Hepatocyte (in vitro differentiated cells): ENCODE results near the gene ACTA2. TPM values are rescaled to one million over a fixed set of nuclear protein-coding genes. Genes with fewer than 3 reads are reported as not detected.

ENCODE experiments used
- DNase-seq: peaks from one replicate; pipeline ENCODE4 v3.0.0-alpha.2; 2016; ENCODE audit warnings: low spot score
- H2AFZ ChIP-seq: fragments of 200-600 bp; sonication (generic); 2 replicates; pipeline ENCODE4 v1.6.0; 2016; ENCODE audit warnings: antibody characterized with exemption, mild to moderate bottlenecking
- H3K27ac ChIP-seq: fragments of 200-600 bp; sonication (generic); 2 replicates; pipeline ENCODE4 v1.5.1; 2016; ENCODE audit warnings: mild to moderate bottlenecking
- H3K27me3 ChIP-seq: fragments of 200-600 bp; sonication (generic); 2 replicates; pipeline ENCODE4 v1.6.1; 2016
- H3K36me3 ChIP-seq: fragments of 200-600 bp; sonication (generic); replicated peaks from 2 replicates; pipeline ENCODE4 v1.5.1; 2016; ENCODE audit warnings: low read depth; ENCODE audit not compliant: insufficient read depth
- H3K4me1 ChIP-seq: fragments of 200-600 bp; sonication (generic); 2 replicates; pipeline ENCODE4 v1.5.1; 2016; ENCODE audit warnings: mild to moderate bottlenecking, moderate library complexity; ENCODE audit not compliant: insufficient read depth
- H3K4me2 ChIP-seq: fragments of 200-600 bp; sonication (generic); 2 replicates; pipeline ENCODE4 v1.6.0; 2016
- H3K4me3 ChIP-seq: fragments of 200-600 bp; sonication (generic); 2 replicates; pipeline ENCODE4 v1.5.1; 2016; ENCODE audit warnings: mild to moderate bottlenecking
- H3K79me2 ChIP-seq: fragments of 200-600 bp; sonication (generic); 2 replicates; pipeline ENCODE4 v1.6.0; 2017; ENCODE audit warnings: mild to moderate bottlenecking
- H3K9me2 ChIP-seq: fragments of 200-600 bp; sonication (generic); replicated peaks from 2 replicates; pipeline ENCODE4 v1.6.0; 2017; ENCODE audit warnings: mild to moderate bottlenecking; ENCODE audit not compliant: insufficient read depth
- H3K9me3 ChIP-seq: fragments of 200-600 bp; sonication (generic); 2 replicates; pipeline ENCODE4 v1.5.1; 2016; ENCODE audit warnings: low read depth, mild to moderate bottlenecking
- H4K20me1 ChIP-seq: fragments of 200-600 bp; sonication (generic); 2 replicates; pipeline ENCODE4 v1.6.0; 2016; ENCODE audit warnings: mild to moderate bottlenecking; ENCODE audit not compliant: insufficient read depth, poor library complexity, severe bottlenecking
- CTCF ChIP-seq: fragments of 200-600 bp; sonication (generic); IDR thresholded peaks from 2 replicates; pipeline ENCODE4 v1.5.1; 2016; ENCODE audit warnings: antibody characterized with exemption, mild to moderate bottlenecking; ENCODE audit not compliant: poor library complexity
- EZH2 ChIP-seq: fragments of 200-600 bp; sonication (generic); IDR thresholded peaks from 2 replicates; pipeline ENCODE4 v1.6.1; 2016; ENCODE audit warnings: antibody characterized with exemption, mild to moderate bottlenecking, borderline replicate concordance
- EZH2phosphoT487 ChIP-seq: fragments of 200-600 bp; sonication (generic); IDR thresholded peaks from one replicate; pipeline ENCODE4 v1.6.1; 2018; ENCODE audit warnings: antibody characterized with exemption, mild to moderate bottlenecking, low read depth, moderate library complexity; ENCODE audit not compliant: unreplicated experiment, severe bottlenecking
- WGBS: methylation state at CpG from one replicate; pipeline ENCODE4 v1.1.6; 2016; ENCODE audit warnings: low lambda C conversion rate; ENCODE audit errors: missing lambda C conversion rate; 5-methylcytosine and 5-hydroxymethylcytosine counted together
- polyA plus RNA-seq: library from polyadenylated mRNA; unstranded; fragments of >200 nt; fragmentation: Nextera tagmentation; extraction: Ambion mirVana; gene quantifications from 2 replicates; pipeline ENCODE4 v1.2.1, GENCODE V29; 2016
- total RNA-seq: library from RNA; depleted of rRNA; stranded (reverse); fragments of >200 nt; gene quantifications from 2 replicates; pipeline ENCODE4 v1.2.3, GENCODE V29; 2014

Gene ACTA2
- total and polyA plus RNA-seq, 2 experiments from 2014 or later, result 207 to 218 TPM

- H3K79me2 ChIP-seq, result peaks cover 39% of the 10 kb centered on the region
These were observed 60.2 kb downstream of the ACTA2 start for GRCh38 chr10:88892222-88892967.

DNA sequence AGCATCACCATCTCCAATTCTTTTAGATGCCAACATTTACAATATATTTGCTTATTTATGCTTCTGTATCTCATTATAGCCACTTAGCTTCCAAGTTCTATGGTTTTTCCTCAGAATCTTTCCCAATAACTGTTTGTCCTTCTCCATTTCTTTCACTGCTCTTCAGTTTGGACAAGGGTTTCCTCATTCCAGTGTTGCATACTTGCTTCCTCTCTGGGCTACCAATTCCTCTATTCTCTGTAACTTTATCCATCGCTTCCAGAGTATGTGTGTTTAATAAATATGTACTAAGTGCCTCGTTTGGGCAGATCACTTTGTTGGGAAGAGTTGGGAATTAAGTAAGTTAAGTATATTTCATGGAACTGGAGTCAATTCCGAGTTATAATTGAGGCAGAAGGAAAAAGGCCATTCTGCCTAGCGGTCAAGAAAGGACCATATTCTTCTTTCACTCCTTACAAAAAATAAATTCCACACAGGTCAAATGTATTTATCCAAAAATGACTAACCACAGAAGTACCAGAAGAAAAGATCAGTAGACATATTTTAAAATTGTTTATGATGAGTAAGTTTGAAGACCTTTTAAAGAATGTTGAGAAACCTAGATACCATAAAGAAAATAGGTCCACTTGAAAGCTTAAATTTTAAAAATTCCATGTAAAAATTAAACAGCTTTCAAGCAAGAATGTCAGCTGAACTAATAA lies 61.7 kb downstream of the ACTA2 start:
- H3K4me1 ChIP-seq, result peaks cover 10% of the 10 kb centered on the region
- H3K27me3 ChIP-seq, result no peaks in the 10 kb centered on the region
- TF ChIP-seq EZH2 (no peak), CTCF (no peak), EZH2phosphoT487 (no peak)
- no peak for DNase-seq
- no peaks in the 10 kb centered on the region for H3K36me3 ChIP-seq
- H3K4me2 ChIP-seq, result no peak overlapping the region
- H3K9me2 ChIP-seq, result no peaks in the 10 kb centered on the region
- no peaks in the 10 kb centered on the region for H4K20me1 ChIP-seq
- 91% methylated on average over 4 of the region's 4 CpGs for WGBS
- H3K4me3 ChIP-seq, result no peak overlapping the region
- no peak overlapping the region for H2AFZ ChIP-seq
- peaks cover 52% of the 10 kb centered on the region for H3K79me2 ChIP-seq
- H3K27ac ChIP-seq, result no peak overlapping the region
- no peaks in the 10 kb centered on the region for H3K9me3 ChIP-seq

More at GRCh38 chr10:88892222-88892967, 60.2 kb downstream of the ACTA2 start:
- Histone ChIP-seq H3K9me2 (no peaks in the 10 kb centered on the region), H3K4me3 (no peak overlapping the region), H3K27me3 (no peaks in the 10 kb centered on the region), H3K9me3 (no peaks in the 10 kb centered on the region), H4K20me1 (no peaks in the 10 kb centered on the region), H3K36me3 (no peaks in the 10 kb centered on the region), H3K4me2 (no peak overlapping the region), H3K4me1 (peaks cover 23% of the 10 kb centered on the region), H2AFZ (no peak overlapping the region), H3K27ac (no peak overlapping the region)
- DNase-seq, result no peak
- TF ChIP-seq EZH2phosphoT487, result no peak
- TF ChIP-seq CTCF, result no peak
- TF ChIP-seq EZH2, result no peak
- WGBS, result 70% methylated on average over 2 of the region's 2 CpGs

- Histone ChIP-seq H3K9me2 (no peaks in the 10 kb centered on the region), H3K4me3 (no peak overlapping the region), H3K9me3 (no peaks in the 10 kb centered on the region), H3K36me3 (no peaks in the 10 kb centered on the region), H3K79me2 (peaks cover 63% of the 10 kb centered on the region), H3K27ac (no peak overlapping the region), H4K20me1 (no peaks in the 10 kb centered on the region), H3K4me1 (peaks cover 4% of the 10 kb centered on the region), H3K27me3 (no peaks in the 10 kb centered on the region), H3K4me2 (no peak overlapping the region), H2AFZ (no peak overlapping the region)
- WGBS, result 88% methylated on average over 1 of the region's 1 CpG
- no peak for DNase-seq
- TF ChIP-seq CTCF, result no peak
- no peak for TF ChIP-seq EZH2phosphoT487
These were observed 62.8 kb downstream of the ACTA2 start for GRCh38 chr10:88889559-88890337.
